ENCODE results near the gene SLC8A1. TPM values are rescaled to one million over a fixed set of nuclear protein-coding genes. Genes with fewer than 3 reads are reported as not detected.

The SLC8A1 gene
- total and polyA plus RNA-seq, 3 donors from 2014 or later, result 1.4 to 3.6 (median 3.2) TPM

GRCh38 chr2:40260437-40260836, 191.5 kb downstream of the SLC8A1 start:
- H3K36me3 ChIP-seq (ENCODE audit: low read depth, missing control alignments), result no peaks in the 10 kb centered on the region
- no peak overlapping the region for H3K4me3 ChIP-seq
- DNase-seq, result no peak
- TF ChIP-seq CTCF (IDR thresholded peaks at IDR 0.05) (no peak), POLR2A (IDR thresholded peaks at IDR 0.05) (no peak)
- 76 to 89% methylated on average over 2 of the region's 2 CpGs for WGBS, 2 donors
- H3K27me3 ChIP-seq, result no peaks in the 10 kb centered on the region
- no peaks in the 10 kb centered on the region for H3K4me1 ChIP-seq
- intact Hi-C loops (cut with DNase I; ENCODE audit: low total_unique reads), result no loop called here
- no peak overlapping the region for H3K27ac ChIP-seq
- H3K9me3 ChIP-seq, result no peaks in the 10 kb centered on the region

- Histone ChIP-seq H3K27me3 (no peaks in the 10 kb centered on the region), H3K27ac (no peak overlapping the region), H3K9me3 (no peaks in the 10 kb centered on the region), H3K4me3 (no peak overlapping the region), H3K4me1 (no peaks in the 10 kb centered on the region), H3K36me3 (ENCODE audit: low read depth, missing control alignments) (no peaks in the 10 kb centered on the region)
- no peak for DNase-seq
- 100% methylated on average over 1 of the region's 1 CpG for WGBS, 2 donors
- intact Hi-C loops (cut with DNase I; ENCODE audit: low total_unique reads), result no loop called here
- no peak for TF ChIP-seq POLR2A (IDR thresholded peaks at IDR 0.05)
- TF ChIP-seq CTCF (IDR thresholded peaks at IDR 0.05), result no peak
Observed at GRCh38 chr2:40259900-40260299, 192.0 kb downstream of the SLC8A1 start.

GRCh38 chr2:40258135-40258457, 193.8 kb downstream of the SLC8A1 start:
- no peak overlapping the region for H3K27ac ChIP-seq
- H3K9me3 ChIP-seq, result no peaks in the 10 kb centered on the region
- TF ChIP-seq CTCF (IDR thresholded peaks at IDR 0.05) (no peak), POLR2A (IDR thresholded peaks at IDR 0.05) (no peak)
- no peaks in the 10 kb centered on the region for H3K4me1 ChIP-seq
- DNase-seq, result no peak
- intact Hi-C loops (cut with DNase I; ENCODE audit: low total_unique reads), result no loop called here
- no peak overlapping the region for H3K4me3 ChIP-seq
- WGBS, 2 donors, result 48 to 79% methylated on average over 4 of the region's 4 CpGs
- no peaks in the 10 kb centered on the region for H3K36me3 ChIP-seq (ENCODE audit: low read depth, missing control alignments)
- H3K27me3 ChIP-seq, result no peaks in the 10 kb centered on the region

GRCh38 chr2:40257340-40258134, 194.4 kb downstream of the SLC8A1 start:
- no peaks in the 10 kb centered on the region for H3K4me1 ChIP-seq
- H3K36me3 ChIP-seq (ENCODE audit: low read depth, missing control alignments), result no peaks in the 10 kb centered on the region
- H3K4me3 ChIP-seq, result no peak overlapping the region
- H3K9me3 ChIP-seq, result no peaks in the 10 kb centered on the region
- intact Hi-C loops (cut with DNase I; ENCODE audit: low total_unique reads), result no loop called here
- TF ChIP-seq CTCF (IDR thresholded peaks at IDR 0.05), result no peak
- TF ChIP-seq POLR2A (IDR thresholded peaks at IDR 0.05), result no peak
- H3K27ac ChIP-seq, result no peak overlapping the region
- WGBS, 2 donors, result 80% methylated on average over 7 of the region's 7 CpGs
- DNase-seq, result no peak
- no peaks in the 10 kb centered on the region for H3K27me3 ChIP-seq

- TF ChIP-seq CTCF (IDR thresholded peaks at IDR 0.05) (no peak), POLR2A (IDR thresholded peaks at IDR 0.05) (no peak)
- no peak overlapping the region for H3K4me3 ChIP-seq
- intact Hi-C loops (cut with DNase I; ENCODE audit: low total_unique reads), result no loop called here
- no peaks in the 10 kb centered on the region for H3K4me1 ChIP-seq
- H3K27ac ChIP-seq, result no peak overlapping the region
- DNase-seq, result no peak
- H3K36me3 ChIP-seq (ENCODE audit: low read depth, missing control alignments), result no peaks in the 10 kb centered on the region
- H3K9me3 ChIP-seq, result no peaks in the 10 kb centered on the region
- H3K27me3 ChIP-seq, result no peaks in the 10 kb centered on the region
Observed at GRCh38 chr2:40256649-40257048, 195.2 kb downstream of the SLC8A1 start.

All from testis (tissue), 3 donors.